DND-41 (cell line): ENCODE results near the gene PERM1.

Experiments used
- ATAC-seq: fragments of 200-7000 bp; cut with Tn5 transposase; 3 replicates; pipeline ENCODE4 v1.9.1; 2021; ENCODE audit warnings: low read depth; ENCODE audit not compliant: insufficient read depth
- DNase-seq: peaks from one replicate; pipeline ENCODE4 v3.0.0-alpha.2; 2020
- H2AFZ ChIP-seq: 2 replicates; pipeline ENCODE4 v1.6.0; 2012; ENCODE audit warnings: low read depth, low read length
- H3K27ac ChIP-seq: 2 replicates; pipeline ENCODE4 v1.5.1; 2012; ENCODE audit warnings: low read length, inconsistent platforms
- H3K27me3 ChIP-seq: fragments of 200-600 bp; sonication (generic); 2 replicates; pipeline ENCODE4 v1.6.0; 2012; ENCODE audit warnings: low read length, mild to moderate bottlenecking, inconsistent platforms; ENCODE audit not compliant: insufficient read depth, poor library complexity
- H3K36me3 ChIP-seq: 2 replicates; pipeline ENCODE4 v1.5.1; 2012; ENCODE audit warnings: low read length, inconsistent platforms; ENCODE audit not compliant: insufficient read depth
- H3K4me1 ChIP-seq: 2 replicates; pipeline ENCODE4 v1.5.1; 2012; ENCODE audit warnings: mild to moderate bottlenecking, low read length; ENCODE audit not compliant: insufficient read depth
- H3K4me2 ChIP-seq: 2 replicates; pipeline ENCODE4 v1.6.0; 2012; ENCODE audit warnings: mild to moderate bottlenecking, moderate library complexity, low read length, inconsistent platforms; ENCODE audit not compliant: insufficient read depth
- H3K4me3 ChIP-seq, 2 experiments: fragments of 200-600 bp in 1 of 2; shearing (Covaris generic) in 1 of 2; 2 replicates each; pipeline ENCODE4 v1.5.1; 2012 to 2016; ENCODE audit warnings: inconsistent platforms in 2 of 2, low read length in 2 of 2, mild to moderate bottlenecking in 2 of 2, low read depth in 1 of 2, moderate library complexity in 1 of 2
- H3K79me2 ChIP-seq: 2 replicates; pipeline ENCODE4 v1.6.0; 2012; ENCODE audit warnings: low read length, inconsistent platforms; ENCODE audit not compliant: insufficient read depth
- H3K9ac ChIP-seq: 2 replicates; pipeline ENCODE4 v1.6.0; 2012; ENCODE audit warnings: low read depth, mild to moderate bottlenecking, inconsistent platforms, low read length, moderate library complexity
- H3K9me3 ChIP-seq: 2 replicates; pipeline ENCODE4 v1.5.1; 2012; ENCODE audit warnings: low read length, moderate library complexity, mild to moderate bottlenecking, inconsistent platforms; ENCODE audit not compliant: insufficient read depth, severe bottlenecking
- H4K20me1 ChIP-seq: 2 replicates; pipeline ENCODE4 v1.6.0; 2012; ENCODE audit warnings: low read length; ENCODE audit not compliant: insufficient read depth
- CTCF ChIP-seq: IDR thresholded peaks from 2 replicates; pipeline ENCODE4 v1.5.1; 2012; ENCODE audit warnings: borderline replicate concordance, low read length, moderate library complexity, mild to moderate bottlenecking; ENCODE audit not compliant: poor library complexity, severe bottlenecking; ENCODE audit errors: extremely low read depth
- EZH2 ChIP-seq: IDR thresholded peaks from 3 replicates; pipeline ENCODE4 v1.6.1; 2012; ENCODE audit warnings: borderline replicate concordance, low read depth, mild to moderate bottlenecking, moderate library complexity, low read length, inconsistent platforms; ENCODE audit not compliant: severe bottlenecking

PERM1 gene

GRCh38 chr1:932173-932510, 49.8 kb downstream of the PERM1 start:
- Histone ChIP-seq H3K27me3 (peaks cover 13% of the 10 kb centered on the region), H3K79me2 (no peaks in the 10 kb centered on the region), H3K4me1 (no peaks in the 10 kb centered on the region), H3K9me3 (no peaks in the 10 kb centered on the region), H3K36me3 (no peaks in the 10 kb centered on the region), H4K20me1 (peaks cover 41% of the 10 kb centered on the region), H3K27ac (no peak overlapping the region), H3K4me3 (no peak overlapping the region), H3K9ac (no peak overlapping the region), H2AFZ (no peak overlapping the region), H3K4me2 (no peak overlapping the region)
- DNase-seq (no peak), ATAC-seq (no peak)
- TF ChIP-seq CTCF = no peak

GRCh38 chr1:931380-932172, 50.3 kb downstream of the PERM1 start:
- H3K4me3 ChIP-seq = no peak overlapping the region
- TF ChIP-seq CTCF (no peak), EZH2 (no peak)
- no peaks in the 10 kb centered on the region for H3K4me1 ChIP-seq
- no peak overlapping the region for H3K27ac ChIP-seq
- no peak for ATAC-seq
- no peak overlapping the region for H2AFZ ChIP-seq
- DNase-seq = no peak
- no peak overlapping the region for H3K9ac ChIP-seq
- peaks cover 42% of the 10 kb centered on the region for H4K20me1 ChIP-seq
- H3K4me2 ChIP-seq = no peak overlapping the region
- H3K27me3 ChIP-seq = peaks cover 19% of the 10 kb centered on the region
- no peaks in the 10 kb centered on the region for H3K9me3 ChIP-seq
- no peaks in the 10 kb centered on the region for H3K79me2 ChIP-seq
- no peaks in the 10 kb centered on the region for H3K36me3 ChIP-seq

GRCh38 chr1:930633-931138, 51.2 kb downstream of the PERM1 start:
- ATAC-seq (no peak), DNase-seq (no peak)
- no peaks in the 10 kb centered on the region for H3K79me2 ChIP-seq
- TF ChIP-seq EZH2 (no peak), CTCF (no peak)
- peaks cover 50% of the 10 kb centered on the region for H4K20me1 ChIP-seq
- H3K9me3 ChIP-seq = no peaks in the 10 kb centered on the region
- peaks cover 28% of the 10 kb centered on the region for H3K27me3 ChIP-seq
- no peak overlapping the region for H3K9ac ChIP-seq
- no peak overlapping the region for H3K4me3 ChIP-seq
- no peak overlapping the region for H3K27ac ChIP-seq
- H3K36me3 ChIP-seq = no peaks in the 10 kb centered on the region
- no peak overlapping the region for H2AFZ ChIP-seq
- H3K4me1 ChIP-seq = no peaks in the 10 kb centered on the region; the same call in 1 of the 2 replicates
- no peak overlapping the region for H3K4me2 ChIP-seq
